ENCODE measurements around the gene SLC5A3. TPM values are rescaled to one million over a fixed set of nuclear protein-coding genes. Genes with fewer than 3 reads are reported as not detected.

Gene SLC5A3
- polyA plus RNA-seq (2013), result 8.8 TPM

DNA sequence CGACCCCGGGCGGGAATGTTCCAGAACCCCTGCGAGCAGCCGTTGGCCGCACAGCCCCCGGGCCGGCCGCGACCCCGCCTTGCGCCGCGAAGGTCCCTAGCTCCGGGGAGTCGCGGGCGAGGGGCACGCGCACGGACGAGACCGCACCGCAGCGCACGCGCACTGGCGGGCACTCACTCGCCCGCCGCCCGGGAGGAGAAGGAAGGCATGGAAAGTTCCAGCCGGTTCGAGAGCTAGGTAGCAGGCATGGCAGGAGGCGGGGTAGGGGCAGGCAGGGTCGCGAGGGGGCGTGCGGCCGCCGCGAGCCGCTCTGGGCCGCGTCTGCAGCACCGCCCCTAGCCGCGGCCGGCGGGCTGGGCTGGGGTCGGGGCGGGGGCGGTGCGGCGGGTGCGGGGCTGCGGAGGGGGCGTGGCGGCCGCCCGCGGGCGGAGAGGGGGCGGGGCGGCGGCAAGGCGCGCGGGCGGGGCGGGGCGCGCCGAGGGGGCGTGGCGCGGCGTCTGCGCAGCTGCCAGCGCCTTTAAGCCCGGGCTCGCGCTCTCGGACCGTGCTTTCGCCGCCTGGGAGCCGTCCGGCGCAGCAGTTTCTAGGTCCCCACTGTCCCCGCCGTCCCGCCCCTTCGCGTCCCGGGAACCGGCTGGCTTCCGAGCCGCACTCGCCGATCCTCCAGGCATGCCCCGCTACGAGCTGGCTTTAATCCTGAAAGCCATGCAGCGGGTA lies at the start of gene SLC5A3, which contains the start of gene MRPS6:
SLC5A3 (plus strand) TSS at position 547 of the 717 bp plus-strand sequence. CDS start 21,621 bp downstream, outside the sequence.
MRPS6 (plus strand) TSS at position 547 of the 717 bp plus-strand sequence; CDS start at position 670, 123 bp downstream.
- WGBS (ENCODE audit: insufficient coverage), result 0% methylated on average over 72 of the region's 104 CpGs

DNA sequence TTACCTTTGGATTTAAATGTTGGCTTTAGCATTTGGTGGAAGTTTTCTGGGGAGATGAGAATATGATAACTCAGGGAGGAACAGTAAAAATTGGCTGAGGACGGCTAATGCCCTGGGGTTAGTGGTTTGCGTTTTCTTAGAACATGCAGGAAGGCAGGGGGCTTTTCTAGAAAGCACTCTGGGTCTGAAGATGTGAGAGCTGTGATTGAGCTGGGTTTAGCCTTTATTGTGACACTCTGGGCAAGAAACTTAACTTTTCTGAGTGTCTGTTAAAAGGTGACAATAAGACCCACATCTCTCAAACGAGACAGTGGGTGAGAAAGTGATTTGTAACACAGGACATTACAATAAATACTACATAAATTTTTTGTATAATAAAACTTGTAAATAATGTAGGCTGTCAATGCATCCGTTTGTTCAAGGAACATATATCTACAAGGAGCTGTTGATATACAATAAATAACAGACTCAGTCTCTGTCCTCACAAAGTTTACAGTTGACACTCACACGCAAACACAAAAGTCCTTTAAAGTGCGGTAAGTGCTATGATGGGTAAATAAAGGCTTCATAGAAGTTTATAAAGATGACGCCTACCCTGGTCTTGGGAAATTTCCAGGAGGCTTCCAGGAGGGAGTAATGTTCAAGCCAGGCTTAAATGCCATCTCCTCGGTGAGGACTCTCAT lies 49.5 kb upstream of the SLC5A3 start:
- POLR2A ChIA-PET, result no interaction called here
- no peak overlapping the region for H3K4me3 ChIP-seq (ENCODE audit: control insufficient read depth in 1 of 7, extremely low read depth in 1 of 7, insufficient read depth in 4 of 7, low read depth in 2 of 7, low read length in 6 of 7)

More for the DNA sequence above, at the start of gene SLC5A3, which contains the start of gene MRPS6:
- DNase-seq, result peak; percentile 75 to 85 (median 84)
- H3K4me3 ChIP-seq (ENCODE audit: control insufficient read depth in 1 of 7, extremely low read depth in 1 of 7, insufficient read depth in 4 of 7, low read depth in 2 of 7, low read length in 6 of 7), result peak within 1 kb of the TSS; percentile 58 to 92 (median 80)
- no peaks in the 10 kb centered on the region for H3K9me3 ChIP-seq (ENCODE audit: control extremely low read depth in 1 of 5, control insufficient read depth in 4 of 5, insufficient read depth in 2 of 5, low read depth in 1 of 5, low read length in 4 of 5)
- peak within 1 kb of the TSS in 1 of 2 experiments; percentile 68 for H3K27ac ChIP-seq (ENCODE audit: insufficient read depth in 1 of 2, low read depth in 1 of 2, low read length in 2 of 2, poor library complexity in 1 of 2, severe bottlenecking in 2 of 2)
- ChIA-PET POLR2A (no interaction called here), CTCF (interaction anchor here (0.6 to 2.2 kb wide), 6 partner anchors 13 to 275 kb away, joined by 3 to 10 read pairs (median 3); no protein-coding TSS in a partner anchor)
- peaks cover 0 to 43% (median 18%) of the 10 kb centered on the region in 4 experiments for H3K4me1 ChIP-seq (ENCODE audit: control extremely low read depth in 1 of 4, control insufficient read depth in 4 of 4, insufficient read depth in 4 of 4, low read length in 3 of 4)
- H3K27me3 ChIP-seq (replicated peaks in 2 of 5; ENCODE audit: control insufficient read depth in 4 of 5, insufficient read depth in 5 of 5, low read length in 4 of 5), result no peaks in the 10 kb centered on the region
- peaks cover 0 to 6% (median 0%) of the 10 kb centered on the region in 4 experiments for H3K36me3 ChIP-seq (ENCODE audit: control insufficient read depth in 4 of 4, insufficient read depth in 4 of 4, low read length in 3 of 4)

DNA sequence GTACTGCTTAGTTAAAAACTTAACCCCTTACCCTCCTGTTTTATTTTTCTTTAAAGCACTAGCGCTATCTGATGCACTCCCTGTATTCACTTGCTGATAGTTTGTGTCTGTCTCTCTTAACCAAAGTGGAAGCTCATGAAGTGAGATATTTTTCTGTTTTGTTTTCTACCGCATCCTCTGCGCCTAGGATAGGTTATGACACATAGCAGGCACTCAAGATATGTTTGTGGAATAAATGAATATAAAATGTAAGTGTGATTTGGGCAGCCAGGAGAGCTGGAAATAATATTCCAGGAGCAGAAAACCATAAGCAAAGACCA lies 49.0 kb upstream of the SLC5A3 start:
- H3K27me3 ChIP-seq (replicated peaks in 2 of 5; ENCODE audit: control insufficient read depth in 4 of 5, insufficient read depth in 5 of 5, low read length in 4 of 5), result peaks cover 0 to 2% (median 0%) of the 10 kb centered on the region in 5 experiments
- no peak for DNase-seq
- ChIA-PET POLR2A (no interaction called here), CTCF (interaction anchor here (0.9 to 1.6 kb wide), 3 partner anchors 31 to 100 kb away, joined by 3 read pairs; no protein-coding TSS in a partner anchor)
- WGBS (ENCODE audit: insufficient coverage), result 100% methylated on average over 3 of the region's 3 CpGs
- H3K9me3 ChIP-seq (ENCODE audit: control extremely low read depth in 1 of 5, control insufficient read depth in 4 of 5, insufficient read depth in 2 of 5, low read depth in 1 of 5, low read length in 4 of 5), result peaks cover 0 to 3% (median 0%) of the 10 kb centered on the region in 5 experiments
- H3K4me1 ChIP-seq (ENCODE audit: control extremely low read depth in 1 of 4, control insufficient read depth in 4 of 4, insufficient read depth in 4 of 4, low read length in 3 of 4), result peaks cover 13 to 37% (median 31%) of the 10 kb centered on the region in 4 experiments
- H3K36me3 ChIP-seq (ENCODE audit: control insufficient read depth in 4 of 4, insufficient read depth in 4 of 4, low read length in 3 of 4), result no peaks in the 10 kb centered on the region
- H3K27ac ChIP-seq (ENCODE audit: insufficient read depth in 1 of 2, low read depth in 1 of 2, low read length in 2 of 2, poor library complexity in 1 of 2, severe bottlenecking in 2 of 2), result no peak overlapping the region
- no peak overlapping the region for H3K4me3 ChIP-seq (ENCODE audit: control insufficient read depth in 1 of 7, extremely low read depth in 1 of 7, insufficient read depth in 4 of 7, low read depth in 2 of 7, low read length in 6 of 7)

More for the DNA sequence above, 49.5 kb upstream of the SLC5A3 start:
- WGBS (ENCODE audit: insufficient coverage), result 93% methylated on average over 3 of the region's 8 CpGs
- Histone ChIP-seq H3K4me1 (ENCODE audit: control extremely low read depth in 1 of 4, control insufficient read depth in 4 of 4, insufficient read depth in 4 of 4, low read length in 3 of 4) (peaks cover 13 to 37% (median 32%) of the 10 kb centered on the region in 4 experiments), H3K27ac (ENCODE audit: insufficient read depth in 1 of 2, low read depth in 1 of 2, low read length in 2 of 2, poor library complexity in 1 of 2, severe bottlenecking in 2 of 2) (no peak overlapping the region), H3K36me3 (ENCODE audit: control insufficient read depth in 4 of 4, insufficient read depth in 4 of 4, low read length in 3 of 4) (no peaks in the 10 kb centered on the region), H3K27me3 (replicated peaks in 2 of 5; ENCODE audit: control insufficient read depth in 4 of 5, insufficient read depth in 5 of 5, low read length in 4 of 5) (peaks cover 0 to 2% (median 0%) of the 10 kb centered on the region in 5 experiments), H3K9me3 (ENCODE audit: control extremely low read depth in 1 of 5, control insufficient read depth in 4 of 5, insufficient read depth in 2 of 5, low read depth in 1 of 5, low read length in 4 of 5) (peaks cover 0 to 3% (median 0%) of the 10 kb centered on the region in 5 experiments)
- DNase-seq, result no peak
- CTCF ChIA-PET, result interaction anchor here (0.9 to 1.6 kb wide), 3 partner anchors 30 to 34 kb away, joined by 3 to 5 read pairs (median 3); no protein-coding TSS in a partner anchor

DNA sequence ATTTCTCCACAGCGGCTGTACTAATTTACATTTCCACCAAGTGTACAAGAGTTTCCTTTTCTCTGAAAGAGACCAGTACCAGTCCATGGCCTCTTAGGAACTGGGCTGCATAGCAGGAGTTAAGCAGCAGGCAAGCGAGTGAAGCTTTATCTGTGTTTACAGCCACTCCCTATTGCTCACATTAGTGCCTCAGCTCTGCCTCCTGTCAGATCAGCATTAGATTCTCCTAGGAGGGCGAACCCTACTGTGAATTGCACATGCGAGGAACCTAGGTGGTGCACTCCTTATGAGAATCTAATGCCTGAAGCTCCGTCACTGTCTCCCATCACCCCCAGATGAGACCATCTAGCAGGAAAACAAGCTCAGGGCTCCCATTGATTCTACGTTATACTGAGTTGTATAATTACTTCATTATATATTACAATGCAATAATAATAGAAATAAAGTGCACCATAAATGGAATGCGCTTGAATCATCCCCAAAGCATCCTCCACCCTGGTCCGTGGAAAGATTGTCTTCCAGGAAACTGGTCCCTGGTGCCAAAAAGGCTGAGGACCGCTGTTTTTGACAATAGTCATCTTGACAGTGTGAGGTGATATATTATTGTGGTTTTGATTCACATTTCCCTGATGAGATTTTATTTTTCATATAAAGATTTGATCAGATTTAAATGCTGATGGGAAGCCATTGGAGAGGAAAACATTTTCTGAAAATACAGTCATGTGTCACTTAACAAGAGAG lies 45.5 kb upstream of the SLC5A3 start:
- DNase-seq, result no peak
- 100% methylated on average over 3 of the region's 9 CpGs for WGBS (ENCODE audit: insufficient coverage)
- Histone ChIP-seq H3K27me3 (replicated peaks in 2 of 5; ENCODE audit: control insufficient read depth in 4 of 5, insufficient read depth in 5 of 5, low read length in 4 of 5) (peaks cover 0 to 2% (median 0%) of the 10 kb centered on the region in 5 experiments), H3K36me3 (ENCODE audit: control insufficient read depth in 4 of 4, insufficient read depth in 4 of 4, low read length in 3 of 4) (no peaks in the 10 kb centered on the region), H3K27ac (ENCODE audit: insufficient read depth in 1 of 2, low read depth in 1 of 2, low read length in 2 of 2, poor library complexity in 1 of 2, severe bottlenecking in 2 of 2) (no peak overlapping the region), H3K9me3 (ENCODE audit: control extremely low read depth in 1 of 5, control insufficient read depth in 4 of 5, insufficient read depth in 2 of 5, low read depth in 1 of 5, low read length in 4 of 5) (peaks cover 0 to 3% (median 0%) of the 10 kb centered on the region in 5 experiments), H3K4me1 (ENCODE audit: control extremely low read depth in 1 of 4, control insufficient read depth in 4 of 4, insufficient read depth in 4 of 4, low read length in 3 of 4) (peaks cover 6 to 13% (median 12%) of the 10 kb centered on the region in 4 experiments), H3K4me3 (ENCODE audit: control insufficient read depth in 1 of 7, extremely low read depth in 1 of 7, insufficient read depth in 4 of 7, low read depth in 2 of 7, low read length in 6 of 7) (no peak overlapping the region)
- CTCF ChIA-PET, result interaction anchor here (0.9 kb wide), 1 partner anchor 45 kb away, joined by 3 read pairs; no protein-coding TSS in a partner anchor
- POLR2A ChIA-PET, result no interaction called here

DNA sequence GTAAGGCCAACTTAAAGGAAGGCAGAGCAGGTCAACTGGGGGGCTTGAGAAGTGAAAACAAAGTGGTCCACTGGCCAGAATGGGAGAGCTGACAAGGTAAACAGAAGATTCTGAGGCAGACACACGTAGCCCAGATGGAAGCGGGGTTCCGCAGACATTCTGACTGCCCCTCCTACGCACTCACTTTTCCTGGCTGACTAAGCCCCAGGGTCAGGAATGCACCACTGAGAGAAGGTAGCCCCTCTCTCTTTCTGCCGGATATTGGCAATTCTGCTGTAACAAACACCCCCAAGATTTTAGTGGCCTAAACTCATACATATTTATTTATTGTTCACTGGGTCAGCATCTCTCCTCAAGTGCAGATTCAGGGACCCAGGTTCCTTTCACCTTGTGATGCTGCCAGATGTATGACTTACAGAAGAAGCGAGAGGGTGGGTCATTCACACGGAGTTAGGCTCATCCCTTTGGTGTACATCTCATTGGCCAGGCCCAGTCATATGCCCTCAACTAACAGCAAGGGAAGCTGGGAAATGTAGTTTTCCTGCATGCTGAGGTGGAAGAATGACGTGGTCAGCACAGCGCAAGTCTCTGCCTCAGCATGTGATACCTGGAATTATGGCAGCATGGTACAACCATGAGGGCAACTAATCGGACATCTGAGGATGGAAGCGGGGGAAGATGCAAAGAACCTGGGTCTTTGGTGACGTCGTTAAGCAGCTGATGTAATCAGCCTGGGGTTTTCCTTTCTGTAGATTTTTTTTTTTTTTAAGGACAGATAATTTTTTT lies 43.4 kb upstream of the SLC5A3 start:
- 81% methylated on average over 9 of the region's 13 CpGs for WGBS (ENCODE audit: insufficient coverage)
- ChIA-PET POLR2A (no interaction called here), CTCF (interaction anchor here (1.1 kb wide), 1 partner anchor 10 kb away, joined by 3 read pairs; no protein-coding TSS in a partner anchor)
- no peak overlapping the region for H3K4me3 ChIP-seq (ENCODE audit: control insufficient read depth in 1 of 7, extremely low read depth in 1 of 7, insufficient read depth in 4 of 7, low read depth in 2 of 7, low read length in 6 of 7)
- no peak overlapping the region for H3K27ac ChIP-seq (ENCODE audit: insufficient read depth in 1 of 2, low read depth in 1 of 2, low read length in 2 of 2, poor library complexity in 1 of 2, severe bottlenecking in 2 of 2)
- peaks cover 0 to 5% (median 3%) of the 10 kb centered on the region in 4 experiments for H3K4me1 ChIP-seq (ENCODE audit: control extremely low read depth in 1 of 4, control insufficient read depth in 4 of 4, insufficient read depth in 4 of 4, low read length in 3 of 4)
- H3K9me3 ChIP-seq (ENCODE audit: control extremely low read depth in 1 of 5, control insufficient read depth in 4 of 5, insufficient read depth in 2 of 5, low read depth in 1 of 5, low read length in 4 of 5), result peaks cover 0 to 3% (median 0%) of the 10 kb centered on the region in 5 experiments
- H3K27me3 ChIP-seq (replicated peaks in 2 of 5; ENCODE audit: control insufficient read depth in 4 of 5, insufficient read depth in 5 of 5, low read length in 4 of 5), result peaks cover 0 to 2% (median 0%) of the 10 kb centered on the region in 5 experiments
- H3K36me3 ChIP-seq (ENCODE audit: control insufficient read depth in 4 of 4, insufficient read depth in 4 of 4, low read length in 3 of 4), result no peaks in the 10 kb centered on the region
- DNase-seq, result peak; percentile 38 to 59 (median 54)

DNA sequence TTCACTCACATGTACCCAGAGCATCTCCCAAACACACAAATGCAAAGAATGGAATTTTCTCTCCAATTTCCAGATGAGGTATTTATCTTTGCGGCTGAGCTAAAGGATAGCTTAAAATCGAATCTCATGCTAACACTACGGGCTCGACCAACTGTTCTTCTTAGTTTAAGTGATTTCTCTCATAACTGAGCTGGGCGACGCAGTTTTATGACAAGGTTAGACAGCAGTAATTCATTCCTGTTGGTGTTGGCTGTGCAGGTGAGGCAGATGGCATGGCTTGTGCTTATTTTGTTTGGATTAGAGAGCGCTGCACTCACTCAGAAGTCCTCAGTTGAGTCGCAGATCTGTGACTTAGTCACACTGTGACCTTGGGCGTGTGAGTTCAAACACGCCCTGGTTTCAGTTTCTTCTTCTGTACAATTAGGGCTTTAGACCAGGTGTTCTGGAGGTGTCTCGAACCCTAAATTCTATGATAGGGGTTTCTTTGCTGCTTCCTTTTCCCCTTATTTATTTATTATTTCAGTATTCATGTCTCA lies 41.5 kb upstream of the SLC5A3 start:
- no peak overlapping the region for H3K4me3 ChIP-seq (ENCODE audit: control insufficient read depth in 1 of 7, extremely low read depth in 1 of 7, insufficient read depth in 4 of 7, low read depth in 2 of 7, low read length in 6 of 7)
- 88% methylated on average over 10 of the region's 11 CpGs for WGBS (ENCODE audit: insufficient coverage)
- no peaks in the 10 kb centered on the region for H3K27me3 ChIP-seq (replicated peaks in 2 of 5; ENCODE audit: control insufficient read depth in 4 of 5, insufficient read depth in 5 of 5, low read length in 4 of 5)
- ChIA-PET CTCF (interaction anchor here (1.4 kb wide), 1 partner anchor 39 kb away, joined by 3 read pairs; no protein-coding TSS in a partner anchor), POLR2A (no interaction called here)
- H3K36me3 ChIP-seq (ENCODE audit: control insufficient read depth in 4 of 4, insufficient read depth in 4 of 4, low read length in 3 of 4), result no peaks in the 10 kb centered on the region
- peaks cover 0 to 2% (median 0%) of the 10 kb centered on the region in 4 experiments for H3K4me1 ChIP-seq (ENCODE audit: control extremely low read depth in 1 of 4, control insufficient read depth in 4 of 4, insufficient read depth in 4 of 4, low read length in 3 of 4)
- H3K27ac ChIP-seq (ENCODE audit: insufficient read depth in 1 of 2, low read depth in 1 of 2, low read length in 2 of 2, poor library complexity in 1 of 2, severe bottlenecking in 2 of 2), result no peak overlapping the region
- no peak for DNase-seq
- peaks cover 0 to 3% (median 0%) of the 10 kb centered on the region in 5 experiments for H3K9me3 ChIP-seq (ENCODE audit: control extremely low read depth in 1 of 5, control insufficient read depth in 4 of 5, insufficient read depth in 2 of 5, low read depth in 1 of 5, low read length in 4 of 5)

Measured in common myeloid progenitor, CD34-positive (primary cell).